Keratinocyte (primary cell): ENCODE measurements around the gene IL3. TPM values are rescaled to one million over a fixed set of nuclear protein-coding genes. Genes with fewer than 3 reads are reported as not detected.

ENCODE experiments used
- DNase-seq: peaks from one replicate; pipeline ENCODE4 v3.0.0-alpha.2; 2011; ENCODE audit warnings: low read depth, missing footprints, low spot score
- FAIRE-seq: peaks from 2 replicates; lab custom pipeline; 2011; peaks lifted over from hg19 to GRCh38; lab: Jason Lieb, UNC
- H2AFZ ChIP-seq: 2 replicates; pipeline ENCODE4 v1.6.0; 2012; ENCODE audit warnings: low read length, control low read depth, inconsistent platforms; ENCODE audit not compliant: control insufficient read depth
- H3K27ac ChIP-seq: 2 replicates; pipeline ENCODE4 v1.5.1; 2011; ENCODE audit warnings: low read length; ENCODE audit not compliant: control insufficient read depth, insufficient read depth
- H3K27me3 ChIP-seq: 3 replicates; pipeline ENCODE4 v1.6.0; 2011; ENCODE audit warnings: low read length; ENCODE audit not compliant: control insufficient read depth, insufficient read depth; ENCODE audit errors: extremely low read depth
- H3K36me3 ChIP-seq, 2 experiments: 2 replicates in 1 of 2; 3 replicates in 1 of 2; pipeline ENCODE4 v1.5.1; 2011; ENCODE audit warnings: low read length in 2 of 2, mild to moderate bottlenecking in 1 of 2; ENCODE audit not compliant: control insufficient read depth in 2 of 2, insufficient read depth in 2 of 2; ENCODE audit errors: extremely low read depth in 1 of 2
- H3K4me1 ChIP-seq: 3 replicates; pipeline ENCODE4 v1.5.1; 2011; ENCODE audit warnings: low read length; ENCODE audit not compliant: control insufficient read depth, insufficient read depth; ENCODE audit errors: extremely low read depth
- H3K4me2 ChIP-seq: 3 replicates; pipeline ENCODE4 v1.6.0; 2011; ENCODE audit warnings: low read depth, low read length; ENCODE audit not compliant: control insufficient read depth, insufficient read depth; ENCODE audit errors: extremely low read depth
- H3K4me3 ChIP-seq, 3 experiments: fragments of 200-600 bp in 1 of 3; sonication (generic) in 1 of 3; 2 replicates in 2 of 3; 3 replicates in 1 of 3; pipeline ENCODE4 v1.5.1; 2011 to 2016; ENCODE audit warnings: low read length in 3 of 3, mild to moderate bottlenecking in 3 of 3, control low read depth in 2 of 3, inconsistent platforms in 1 of 3, low read depth in 1 of 3, mixed read lengths in 1 of 3, mixed run types in 1 of 3, moderate library complexity in 1 of 3; ENCODE audit not compliant: control insufficient read depth in 2 of 3, insufficient read depth in 2 of 3; ENCODE audit errors: extremely low read depth in 1 of 3
- H3K79me2 ChIP-seq: 2 replicates; pipeline ENCODE4 v1.6.0; 2012; ENCODE audit warnings: low read length; ENCODE audit not compliant: control insufficient read depth, insufficient read depth
- H3K9ac ChIP-seq: 3 replicates; pipeline ENCODE4 v1.6.0; 2011; ENCODE audit warnings: low read length; ENCODE audit not compliant: control insufficient read depth, insufficient read depth; ENCODE audit errors: extremely low read depth
- H3K9me1 ChIP-seq: 3 replicates; pipeline ENCODE4 v1.6.0; 2011; ENCODE audit warnings: low read length; ENCODE audit not compliant: control insufficient read depth, insufficient read depth; ENCODE audit errors: extremely low read depth
- H3K9me3 ChIP-seq: 2 replicates; pipeline ENCODE4 v1.5.1; 2012; ENCODE audit warnings: low read depth, low read length; ENCODE audit not compliant: control insufficient read depth
- H4K20me1 ChIP-seq: 3 replicates; pipeline ENCODE4 v1.6.0; 2011; ENCODE audit warnings: low read length; ENCODE audit not compliant: control insufficient read depth, insufficient read depth; ENCODE audit errors: extremely low read depth
- CTCF ChIP-seq, 3 experiments: IDR thresholded peaks in 1 of 3; conservative IDR thresholded peaks in 1 of 3; optimal IDR thresholded peaks in 1 of 3; 2 replicates in 2 of 3; 3 replicates in 1 of 3; pipeline versions ENCODE3 to v1.5.1; 2011; ENCODE audit warnings: low read length in 3 of 3, mild to moderate bottlenecking in 3 of 3, moderate library complexity in 2 of 3, control low read depth in 1 of 3, inconsistent platforms in 1 of 3; ENCODE audit not compliant: insufficient read depth in 2 of 3; ENCODE audit errors: extremely low read depth in 1 of 3
- EZH2 ChIP-seq: IDR thresholded peaks from one replicate; pipeline ENCODE4 v1.6.1; 2012; ENCODE audit warnings: inconsistent platforms, mild to moderate bottlenecking, low read length, moderate library complexity
- dilution Hi-C: fragments of 300-500 bp; cut with MboI; formaldehyde crosslinking; loops from one replicate; pipeline ENCODE4 v1.7.0; 2020; ENCODE audit warnings: low sequenced_read_pairs; ENCODE audit not compliant: extremely low pct_ligation_motif_present
- polyA plus RNA-seq, 5 experiments: library from polyadenylated mRNA; depleted of rRNA in 3 of 5; stranded (reverse) in 3 of 5; stranded (forward) in 1 of 5; unstranded in 1 of 5; fragments of >200 nt; gene quantifications; 1 replicate in 1 of 5; 2 replicates in 3 of 5; 3 replicates in 1 of 5; pipeline versions ENCODE4 v1.2.1 to v1.2.3, GENCODE V29; 2011 to 2012; ENCODE audit warnings: missing spikeins in 2 of 5, low read depth in 1 of 5, low replicate concordance in 1 of 5

Gene IL3
- polyA plus RNA-seq, 1 donor (not counting 4 experiments of a cell fraction or from before 2014, with no cell fraction given) = not detected

GRCh38 chr5:132089363-132089762 lies 28.9 kb downstream of the IL3 start:
- FAIRE-seq = no peak
- no peak for DNase-seq
- Histone ChIP-seq H3K36me3 (no peaks in the 10 kb centered on the region), H3K27ac (no peak overlapping the region), H3K9me3 (no peaks in the 10 kb centered on the region), H3K4me1 (peaks cover 43% of the 10 kb centered on the region), H3K4me2 (no peak overlapping the region), H3K79me2 (no peaks in the 10 kb centered on the region), H3K9ac (no peak overlapping the region), H3K4me3 (no peak overlapping the region), H3K27me3 (peaks cover 3% of the 10 kb centered on the region), H4K20me1 (no peaks in the 10 kb centered on the region), H3K9me1 (no peaks in the 10 kb centered on the region), H2AFZ (no peak overlapping the region)
- no peak for TF ChIP-seq EZH2
- TF ChIP-seq CTCF (optimal IDR thresholded peaks at IDR 0.05 in 1 of 3, IDR thresholded peaks at IDR 0.05 in 1 of 3, conservative IDR thresholded peaks at IDR 0.05 in 1 of 3; ENCODE audit: extremely low read depth in 1 of 3, insufficient read depth in 2 of 3, low read length in 3 of 3) = no peak
- dilution Hi-C loops = no loop called here

DNA sequence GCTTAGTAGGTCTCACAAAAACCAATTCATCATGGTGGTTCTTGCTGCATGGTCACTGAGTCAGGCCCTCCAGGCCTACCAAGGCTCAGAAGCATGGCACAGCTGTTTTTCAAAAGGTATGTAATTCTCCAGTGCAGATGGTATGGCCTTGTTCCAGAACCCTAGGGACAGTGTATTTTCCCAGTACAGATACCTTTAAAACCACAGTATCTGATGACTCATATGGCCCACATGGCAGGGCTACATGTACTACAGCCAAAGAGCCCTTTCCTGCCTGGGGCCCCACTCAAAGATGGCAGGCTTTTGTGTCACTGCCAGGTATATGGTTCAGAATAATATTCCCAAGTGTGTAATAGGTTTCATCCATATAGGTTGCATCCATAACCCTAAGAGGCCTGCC lies 29.7 kb downstream of the IL3 start:
- no peaks in the 10 kb centered on the region for H4K20me1 ChIP-seq
- TF ChIP-seq CTCF (optimal IDR thresholded peaks at IDR 0.05 in 1 of 3, IDR thresholded peaks at IDR 0.05 in 1 of 3, conservative IDR thresholded peaks at IDR 0.05 in 1 of 3; ENCODE audit: extremely low read depth in 1 of 3, insufficient read depth in 2 of 3, low read length in 3 of 3) (no peak), EZH2 (no peak)
- H2AFZ ChIP-seq = no peak overlapping the region
- peak overlapping the region; percentile 19 for H3K27ac ChIP-seq
- no peak overlapping the region for H3K4me3 ChIP-seq
- no peak overlapping the region for H3K4me2 ChIP-seq
- H3K9me1 ChIP-seq = no peaks in the 10 kb centered on the region
- FAIRE-seq = peak; percentile 80
- H3K9ac ChIP-seq = no peak overlapping the region
- peaks cover 3% of the 10 kb centered on the region for H3K27me3 ChIP-seq
- DNase-seq = peak; percentile 92
- no peaks in the 10 kb centered on the region for H3K9me3 ChIP-seq
- H3K79me2 ChIP-seq = no peaks in the 10 kb centered on the region
- H3K4me1 ChIP-seq = peaks cover 50% of the 10 kb centered on the region
- dilution Hi-C loops = no loop called here
- H3K36me3 ChIP-seq = no peaks in the 10 kb centered on the region
